ENCODE results near the gene BIRC2. TPM values are rescaled to one million over a fixed set of nuclear protein-coding genes. Genes with fewer than 3 reads are reported as not detected.

The BIRC2 gene
- total RNA-seq, 1 experiment from 2014 or later, result 28.2 TPM

DNA sequence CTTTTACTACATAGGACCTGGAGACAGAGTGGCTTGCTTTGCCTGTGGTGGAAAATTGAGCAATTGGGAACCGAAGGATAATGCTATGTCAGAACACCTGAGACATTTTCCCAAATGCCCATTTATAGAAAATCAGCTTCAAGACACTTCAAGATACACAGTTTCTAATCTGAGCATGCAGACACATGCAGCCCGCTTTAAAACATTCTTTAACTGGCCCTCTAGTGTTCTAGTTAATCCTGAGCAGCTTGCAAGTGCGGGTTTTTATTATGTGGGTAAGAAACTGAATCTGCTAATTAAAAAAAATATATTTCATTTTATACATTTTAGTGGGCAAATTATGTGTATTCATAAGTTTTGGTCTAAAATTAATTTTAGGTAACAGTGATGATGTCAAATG is 21.9 kb upstream of the BIRC2 start:
- H3K14ac ChIP-seq (ENCODE audit: insufficient read depth, low read length), result no peak overlapping the region
- no peaks in the 10 kb centered on the region for H3K4me1 ChIP-seq (ENCODE audit: insufficient read depth, low read length)
- no peak overlapping the region for H3K4ac ChIP-seq (ENCODE audit: low read depth, low read length)
- no peaks in the 10 kb centered on the region for H3K9me3 ChIP-seq (ENCODE audit: control insufficient read depth, low read depth, low read length)
- no peak overlapping the region for H3T11ph ChIP-seq (ENCODE audit: low read length)
- no peak; the same call in 1 of the 3 replicates for TF ChIP-seq CTCF (conservative IDR thresholded peaks at IDR 0.05)
- no peaks in the 10 kb centered on the region for H3K79me1 ChIP-seq (ENCODE audit: insufficient read depth, low read depth, low read length, poor library complexity, severe bottlenecking)
- DNase-seq, result no peak
- H2BK15ac ChIP-seq (ENCODE audit: low read depth, low read length), result no peak overlapping the region
- H3K4me1 Mint-ChIP-seq, result no peaks in the 10 kb centered on the region
- no CpG with 5 or more reads among the region's 3 CpGs for WGBS (ENCODE audit: extremely low coverage, insufficient read length, low lambda C conversion rate)
- no peak overlapping the region for H3K4me3 Mint-ChIP-seq
- no peaks in the 10 kb centered on the region for H3K36me3 Mint-ChIP-seq (ENCODE audit: insufficient read depth in 1 of 3, low read depth in 3 of 3)
- no peak overlapping the region for H2AK5ac ChIP-seq (ENCODE audit: insufficient read length, low read length)
- no peak overlapping the region for H3K56ac ChIP-seq (ENCODE audit: insufficient read length, low read depth, low read length)
- no peaks in the 10 kb centered on the region for H3K23me2 ChIP-seq (ENCODE audit: insufficient read length, low read depth, low read length, poor library complexity, severe bottlenecking)
- no peak overlapping the region for H2BK20ac ChIP-seq (ENCODE audit: low read depth, low read length, poor library complexity, severe bottlenecking)
- H3K18ac ChIP-seq (ENCODE audit: insufficient read length, low read depth, low read length), result no peak overlapping the region
- no peak overlapping the region for H4K8ac ChIP-seq (replicated peaks; ENCODE audit: insufficient read length, low read depth, low read length)
- no peaks in the 10 kb centered on the region for H3K9me3 Mint-ChIP-seq
- H3K27ac ChIP-seq (ENCODE audit: insufficient read length, low read depth, low read length), result no peak overlapping the region
- no peaks in the 10 kb centered on the region for H3K79me2 ChIP-seq (ENCODE audit: insufficient read depth, low read length)
- no peak overlapping the region for H2AFZ ChIP-seq (ENCODE audit: low read length)
- H2BK120ac ChIP-seq (ENCODE audit: low read depth, low read length, poor library complexity, severe bottlenecking), result no peak overlapping the region
- no peak overlapping the region for H4K91ac ChIP-seq (ENCODE audit: insufficient read length, low read depth, low read length)
- H2BK12ac ChIP-seq (ENCODE audit: insufficient read length, low read depth, low read length), result no peak overlapping the region
- H2BK5ac ChIP-seq (ENCODE audit: insufficient read length, low read length), result no peak overlapping the region
- no peak overlapping the region for H3K23ac ChIP-seq (ENCODE audit: insufficient read length, low read depth, low read length)
- H3K27me3 ChIP-seq (ENCODE audit: insufficient read depth, low read length), result no peaks in the 10 kb centered on the region
- H4K20me1 ChIP-seq (ENCODE audit: control insufficient read depth, insufficient read depth, insufficient read length), result no peaks in the 10 kb centered on the region
- H3K27ac Mint-ChIP-seq, result no peak overlapping the region
- H3K27me3 Mint-ChIP-seq (ENCODE audit: low read depth), result no peaks in the 10 kb centered on the region
- H3K9ac ChIP-seq (ENCODE audit: extremely low read depth, insufficient read length, low read length), result no peak overlapping the region
- H3K4me2 ChIP-seq (ENCODE audit: insufficient read depth, insufficient read length, low read length), result no peak overlapping the region
- H4K5ac ChIP-seq (ENCODE audit: insufficient read length, low read depth, low read length), result no peak overlapping the region
